ENCODE measurements around the gene ARHGAP23.
"Not testable (repeated sequence)": the region's sequence is repeated elsewhere in the genome, so short reads cannot be mapped to it uniquely, and the experiment has no call there.

ARHGAP23 gene

GRCh38 chr17:38463451-38463858 is 35.2 kb downstream of the ARHGAP23 start:
- no peak for DNase-seq

- no peak for DNase-seq
Observed at GRCh38 chr17:38464251-38464722, 36.0 kb downstream of the ARHGAP23 start.

DNA sequence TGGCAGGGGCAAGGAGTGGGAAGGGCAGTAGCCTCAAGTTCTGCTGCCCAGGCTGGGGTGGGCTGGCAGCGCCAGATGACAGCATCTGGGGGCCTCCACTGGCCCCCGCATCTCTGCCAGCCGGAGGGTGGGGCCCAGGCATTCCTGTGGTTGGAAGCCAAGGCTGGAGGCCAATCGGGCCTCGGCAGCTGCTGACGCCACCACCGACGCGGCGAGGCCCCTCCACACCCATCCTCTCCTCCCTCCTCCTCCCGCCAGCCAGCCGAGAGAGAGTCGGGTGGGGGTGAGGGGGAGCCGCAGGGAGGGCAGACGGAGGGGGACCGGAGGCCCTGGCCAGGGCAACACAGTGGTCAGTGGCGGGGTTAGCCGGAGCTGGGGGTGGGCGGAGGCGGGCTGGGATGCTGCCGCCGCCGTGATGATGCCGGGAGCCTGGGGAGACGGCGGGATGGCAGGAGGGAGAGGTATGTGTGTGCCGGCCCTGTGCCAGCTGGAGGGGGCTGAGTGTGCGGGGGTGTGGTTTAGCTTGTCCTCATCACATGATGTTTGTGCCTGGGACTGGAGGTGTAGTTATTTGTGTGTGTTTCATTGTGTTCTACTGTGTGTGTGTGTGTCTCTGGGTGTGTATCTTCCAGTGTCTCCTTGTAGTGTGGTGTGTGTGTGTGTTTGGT is 36.6 kb downstream of the ARHGAP23 start:
- no peak for DNase-seq

GRCh38 chr17:38465391-38466345 is 37.4 kb downstream of the ARHGAP23 start:
- DNase-seq: no peak

- no peak for DNase-seq
Observed at GRCh38 chr17:38466346-38467315, 38.4 kb downstream of the ARHGAP23 start.

DNA sequence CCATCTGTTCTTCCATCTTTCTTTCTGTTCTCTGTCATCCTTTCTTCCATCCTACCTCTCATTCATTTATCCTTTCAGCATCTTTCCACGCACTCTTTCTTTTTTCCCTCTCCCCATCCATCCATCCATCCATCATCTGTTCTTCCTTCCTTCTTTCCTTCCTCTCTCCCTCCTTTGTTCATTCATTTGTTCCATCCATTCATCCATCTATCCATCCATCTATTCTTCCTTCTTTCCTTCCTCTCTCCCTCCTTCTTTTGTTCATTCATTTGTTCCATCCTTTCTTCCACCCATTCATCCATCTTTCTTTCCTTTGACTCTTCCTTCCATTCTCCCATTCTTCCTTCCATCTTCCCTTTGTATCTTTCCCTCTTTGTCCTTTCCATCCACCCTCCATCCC is 39.2 kb downstream of the ARHGAP23 start:
- DNase-seq: no peak

GRCh38 chr17:38469875-38470274 is 41.6 kb downstream of the ARHGAP23 start:
- DNase-seq: no peak

- DNase-seq: not testable (repeated sequence)
Observed at GRCh38 chr17:38471253-38471652, 43.0 kb downstream of the ARHGAP23 start.

GRCh38 chr17:38474666-38475065 is 46.4 kb downstream of the ARHGAP23 start:
- DNase-seq: not testable (repeated sequence)

- DNase-seq: no peak
Observed at GRCh38 chr17:38476549-38476948, 48.3 kb downstream of the ARHGAP23 start.

GRCh38 chr17:38477417-38477816 is 49.2 kb downstream of the ARHGAP23 start:
- DNase-seq: not testable (repeated sequence)

DNA sequence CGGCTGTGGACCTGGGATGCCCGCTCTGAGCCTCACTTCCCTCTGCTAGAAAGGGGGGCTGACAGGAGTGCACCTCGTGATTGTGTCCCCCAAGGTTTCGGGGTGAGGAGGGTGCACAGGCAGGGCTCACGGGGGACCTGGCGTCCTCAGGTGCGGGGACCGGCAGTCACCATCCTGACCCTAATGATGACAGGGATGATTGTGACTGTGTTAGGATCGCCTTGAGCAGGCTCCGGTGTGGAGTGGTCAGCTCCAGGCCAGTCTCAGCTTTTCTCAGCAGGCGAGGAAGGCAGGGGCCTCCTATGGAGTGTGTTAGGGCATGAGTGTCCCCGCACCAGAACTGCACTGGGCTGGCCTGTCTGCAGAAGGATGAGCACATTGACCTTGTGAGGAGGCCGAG is 49.7 kb downstream of the ARHGAP23 start:
- not testable (repeated sequence) for DNase-seq

DNA sequence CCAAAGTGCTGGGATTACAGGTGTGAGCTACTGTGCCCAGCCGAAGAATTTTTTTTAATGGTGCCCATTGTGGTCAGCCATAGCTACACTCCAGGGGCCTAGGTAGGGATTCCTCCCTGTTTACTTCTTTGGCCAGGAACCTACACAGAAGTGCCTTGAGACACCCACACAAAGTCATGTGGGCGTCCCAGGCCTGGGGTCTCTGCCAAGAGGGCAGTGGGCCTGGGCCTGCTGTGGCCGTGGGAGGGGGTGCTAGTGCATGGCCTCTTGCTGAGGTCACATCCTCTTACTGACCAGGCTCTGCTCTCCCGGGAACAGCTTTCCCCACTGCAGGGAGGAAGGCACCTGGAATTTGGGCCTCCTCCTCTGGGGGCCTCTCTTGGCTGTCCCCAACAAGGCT is 50.4 kb downstream of the ARHGAP23 start:
- not testable (repeated sequence) for DNase-seq

GRCh38 chr17:38482039-38482699 is 53.9 kb downstream of the ARHGAP23 start:
- DNase-seq: not testable (repeated sequence)

- not testable (repeated sequence) for DNase-seq
Observed at GRCh38 chr17:38482700-38483043, 54.4 kb downstream of the ARHGAP23 start.

DNA sequence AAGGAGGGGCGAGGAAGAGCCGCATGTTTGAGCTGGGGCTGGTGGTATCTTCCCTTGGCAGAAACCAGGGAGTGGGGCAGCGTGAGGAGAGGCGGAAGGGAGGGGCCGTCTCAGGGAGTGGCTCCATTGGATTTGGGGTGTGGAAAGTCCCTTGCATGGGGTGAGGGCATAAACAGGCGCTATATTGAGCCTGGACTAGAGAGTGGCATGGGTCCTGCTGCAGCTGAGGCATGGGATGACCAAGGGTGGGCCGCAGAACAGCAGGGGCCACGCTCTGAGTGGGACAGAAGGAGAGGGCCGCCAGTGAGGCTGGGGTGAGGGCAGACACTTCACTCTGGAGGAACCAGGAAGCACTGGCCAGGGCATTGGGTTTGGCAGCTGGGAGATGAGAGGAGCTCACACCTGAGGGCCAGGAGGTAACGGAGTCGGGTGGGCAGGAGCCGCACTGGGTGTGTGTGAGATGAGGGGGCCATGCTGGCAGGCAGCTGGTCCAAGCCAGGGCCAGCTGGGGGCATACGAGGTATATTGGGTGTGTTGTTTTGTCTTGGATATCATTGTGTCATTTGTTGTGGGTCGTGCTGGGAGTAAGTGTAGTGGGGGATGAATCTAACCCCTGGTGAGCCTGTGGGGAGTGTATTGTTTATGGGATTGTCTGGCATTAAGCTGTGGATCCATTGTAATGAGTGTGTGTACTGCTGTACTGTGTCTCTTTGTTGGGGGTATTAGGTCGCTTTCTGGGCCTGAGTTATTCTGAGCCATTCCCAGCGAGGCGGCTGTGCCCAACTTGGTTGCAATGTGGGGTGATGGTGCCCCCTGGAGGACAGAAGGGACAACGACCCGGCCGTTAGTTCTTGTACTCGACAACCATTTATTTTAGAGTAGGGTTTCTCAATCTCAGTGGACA is 56.2 kb downstream of the ARHGAP23 start:
- peak; percentile 85 for DNase-seq

GRCh38 chr17:38485146-38485468 is 56.8 kb downstream of the ARHGAP23 start:
- no peak for DNase-seq

DNA sequence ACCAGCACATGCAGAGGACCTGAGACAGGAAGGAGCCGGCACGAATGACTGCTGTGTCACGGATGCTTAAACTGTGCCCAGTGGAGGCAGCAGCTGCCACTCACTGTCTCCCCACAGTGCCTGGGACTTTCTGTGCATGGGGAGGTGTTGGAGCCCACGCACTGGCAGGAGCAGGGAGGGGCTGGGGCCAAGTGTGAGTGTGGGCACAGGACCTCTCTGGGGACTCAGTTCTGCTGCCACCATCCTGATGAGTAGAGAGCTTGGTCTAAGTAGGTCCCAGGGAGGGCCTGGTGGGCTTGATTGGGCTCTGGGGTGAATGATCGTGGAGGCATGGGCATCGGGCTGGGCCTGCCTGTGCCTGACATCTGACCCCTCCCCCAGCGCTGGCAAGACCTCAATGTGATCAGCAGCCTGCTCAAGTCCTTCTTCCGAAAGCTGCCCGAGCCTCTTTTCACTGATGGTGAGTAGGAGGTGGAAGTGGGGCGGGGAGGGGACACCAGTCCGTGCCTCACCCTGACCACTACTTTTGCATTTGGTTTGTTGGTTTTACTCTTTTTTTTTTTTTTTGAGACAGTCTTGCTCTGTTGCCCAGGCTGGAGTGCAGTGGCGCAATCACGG is 57.5 kb downstream of the ARHGAP23 start:
- DNase-seq: peak; percentile 81

- not testable (repeated sequence) for DNase-seq
Observed at GRCh38 chr17:38489774-38490173, 61.5 kb downstream of the ARHGAP23 start.

DNA sequence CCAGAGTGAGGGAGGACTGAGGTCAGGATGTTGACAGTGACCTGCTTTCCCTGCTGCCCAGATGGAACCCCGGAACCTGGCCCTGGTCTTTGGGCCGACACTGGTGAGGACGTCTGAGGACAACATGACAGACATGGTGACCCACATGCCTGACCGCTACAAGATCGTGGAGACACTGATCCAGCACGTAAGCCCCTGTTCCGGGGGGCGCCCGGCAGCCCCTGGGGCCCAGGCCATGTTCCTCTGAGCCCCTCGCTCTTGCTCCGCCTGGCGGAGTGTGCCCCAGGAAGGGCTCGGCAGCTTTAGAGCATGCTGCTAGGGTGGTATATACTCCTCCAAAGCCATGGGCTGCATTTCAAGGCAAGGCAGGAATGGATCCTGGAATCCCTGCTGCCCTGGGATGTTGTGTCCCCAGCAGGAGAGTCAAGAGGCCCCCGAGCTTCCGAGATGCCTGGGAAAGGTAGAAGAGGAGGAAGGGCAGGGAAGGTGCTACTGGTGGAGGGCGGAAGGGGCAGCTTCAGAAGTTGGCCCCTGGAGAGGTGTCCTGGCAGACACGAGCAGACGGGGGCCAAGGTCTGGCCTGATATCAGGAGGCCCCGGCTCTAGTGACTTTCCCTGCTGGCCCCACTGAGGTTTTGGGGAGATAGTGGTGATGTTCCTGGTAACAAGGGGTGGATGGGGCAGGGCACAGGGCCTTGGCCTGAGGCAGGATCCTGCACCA is 63.2 kb downstream of the ARHGAP23 start:
- DNase-seq: not testable (repeated sequence)
